ENCODE results near the gene TPSD1. TPM values are rescaled to one million over a fixed set of nuclear protein-coding genes. Genes with fewer than 3 reads are reported as not detected.

TPSD1 gene
- total and polyA plus RNA-seq, 7 donors, result 0.09 to 0.90 (median 0.19) TPM; not detected in 3

- TF ChIP-seq CTCF (IDR thresholded peaks at IDR 0.05), result no peak
- Histone ChIP-seq H3K36me3 (ENCODE audit: insufficient read depth in 1 of 2, low read depth in 1 of 2) (no peaks in the 10 kb centered on the region), H3K27ac (no peak overlapping the region), H3K4me1 (no peaks in the 10 kb centered on the region), H3K4me3 (no peak overlapping the region), H3K27me3 (ENCODE audit: insufficient read depth in 3 of 3, low read length in 2 of 3) (peaks cover 0 to 41% (median 16%) of the 10 kb centered on the region in 3 donors), H3K9me3 (no peaks in the 10 kb centered on the region)
- no peak for DNase-seq
- WGBS, 3 donors, result 71 to 80% (median 74%) methylated on average over 9 of the region's 9 CpGs
- intact Hi-C loops (cut with DNase I), result no loop called here
- ATAC-seq, result no peak
These were observed 7.0 kb downstream of the TPSD1 start for GRCh38 chr16:1262846-1263221.

DNA sequence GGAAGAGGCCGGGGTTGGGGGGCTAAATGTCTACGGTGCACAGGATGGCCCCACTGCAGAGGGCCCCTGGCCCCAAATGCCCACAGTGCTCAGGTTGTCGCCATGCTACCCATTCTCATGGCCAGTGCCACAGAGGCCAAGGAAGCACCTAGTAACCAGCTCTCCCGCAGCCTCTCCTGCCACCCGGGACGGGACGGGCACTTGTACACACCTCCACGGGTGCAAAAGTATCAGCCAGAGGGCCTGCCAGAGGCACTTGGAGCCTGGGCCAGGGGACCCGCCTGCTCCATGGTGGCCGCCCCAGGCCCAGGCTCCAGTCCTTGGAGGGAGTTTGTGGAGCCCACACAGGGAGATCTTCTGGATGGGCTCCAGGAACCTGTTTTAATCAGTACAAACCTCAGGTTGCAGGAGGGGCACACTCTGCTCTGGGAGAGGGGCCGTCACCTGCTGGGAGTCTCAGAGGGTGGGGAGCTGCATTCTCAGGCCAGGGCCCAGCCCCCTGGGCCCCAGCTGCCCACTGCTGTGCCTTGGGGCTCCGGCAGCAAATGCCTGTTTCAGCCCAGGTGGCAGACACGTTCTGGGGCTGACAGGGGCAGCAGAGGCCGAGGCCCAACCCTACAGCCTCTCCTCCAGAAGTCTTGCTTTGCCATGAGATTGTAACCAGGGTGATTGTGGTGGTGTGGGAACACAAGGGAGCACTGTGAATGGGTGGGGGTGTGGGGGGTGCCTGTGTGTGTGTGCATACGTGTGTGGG lies 7.9 kb downstream of the TPSD1 start:
- no peak for TF ChIP-seq CTCF (IDR thresholded peaks at IDR 0.05)
- Histone ChIP-seq H3K36me3 (ENCODE audit: insufficient read depth in 1 of 2, low read depth in 1 of 2) (no peaks in the 10 kb centered on the region), H3K9me3 (no peaks in the 10 kb centered on the region), H3K4me1 (no peaks in the 10 kb centered on the region), H3K27me3 (ENCODE audit: insufficient read depth in 3 of 3, low read length in 2 of 3) (peaks cover 0 to 41% (median 16%) of the 10 kb centered on the region in 3 donors), H3K27ac (no peak overlapping the region), H3K4me3 (no peak overlapping the region)
- 54 to 62% (median 57%) methylated on average over 15 of the region's 15 CpGs for WGBS, 3 donors
- ATAC-seq (no peak), DNase-seq (no peak)
- intact Hi-C loops (cut with DNase I), result no loop called here

DNA sequence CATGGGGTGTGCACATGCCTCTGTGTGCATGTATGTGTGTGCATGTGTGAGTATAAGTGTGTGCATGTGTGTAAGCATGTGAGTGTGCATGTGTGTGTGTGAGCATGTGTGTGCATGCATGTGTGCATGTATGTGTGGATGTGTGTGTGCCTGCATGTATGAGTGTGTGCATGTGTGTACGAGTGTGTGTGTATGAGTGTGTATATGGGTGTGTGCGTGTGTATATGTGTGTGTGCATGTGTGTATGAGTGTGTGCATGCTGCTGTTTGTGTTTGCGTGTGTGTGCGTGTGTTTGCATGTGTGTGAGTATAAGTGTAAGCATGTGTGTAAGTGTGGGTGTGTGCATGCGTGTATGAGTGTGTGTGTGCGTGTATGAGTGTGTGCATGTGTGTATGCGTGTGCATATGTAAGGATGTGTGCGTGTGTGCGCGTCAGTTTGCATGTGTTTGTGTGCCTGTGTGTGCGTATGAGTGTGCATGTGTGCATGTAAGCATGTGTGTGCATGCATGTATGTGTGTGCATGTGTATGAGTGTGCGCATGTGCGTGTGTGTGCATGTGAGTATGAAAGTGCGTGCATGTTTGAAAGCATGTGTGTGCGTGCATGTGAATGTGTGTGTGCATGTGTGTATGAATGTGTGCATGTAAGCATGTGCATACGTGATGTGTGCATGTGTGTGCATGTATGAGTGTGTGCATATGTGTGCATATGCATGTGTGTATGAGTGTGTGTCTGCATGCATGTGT lies 8.6 kb downstream of the TPSD1 start:
- H3K4me1 ChIP-seq, result no peaks in the 10 kb centered on the region
- intact Hi-C loops (cut with DNase I), result no loop called here
- no peak overlapping the region for H3K4me3 ChIP-seq
- H3K27ac ChIP-seq, result no peak overlapping the region
- H3K27me3 ChIP-seq (ENCODE audit: insufficient read depth in 3 of 3, low read length in 2 of 3), result peaks cover 0 to 34% (median 12%) of the 10 kb centered on the region in 3 donors
- ATAC-seq (no peak), DNase-seq (no peak)
- H3K36me3 ChIP-seq (ENCODE audit: insufficient read depth in 1 of 2, low read depth in 1 of 2), result no peaks in the 10 kb centered on the region
- TF ChIP-seq CTCF (IDR thresholded peaks at IDR 0.05), result no peak
- no peaks in the 10 kb centered on the region for H3K9me3 ChIP-seq
- WGBS, 3 donors, result 95 to 98% (median 97%) methylated on average over 16 of the region's 16 CpGs

GRCh38 chr16:1265090-1265630 lies 9.3 kb downstream of the TPSD1 start:
- WGBS, 3 donors, result 67 to 74% (median 70%) methylated on average over 13 of the region's 13 CpGs
- H3K4me3 ChIP-seq, result no peak overlapping the region
- no peaks in the 10 kb centered on the region for H3K9me3 ChIP-seq
- no peak overlapping the region for H3K27ac ChIP-seq
- H3K27me3 ChIP-seq (ENCODE audit: insufficient read depth in 3 of 3, low read length in 2 of 3), result peaks cover 0 to 27% (median 7%) of the 10 kb centered on the region in 3 donors
- TF ChIP-seq CTCF (IDR thresholded peaks at IDR 0.05), result no peak
- no peaks in the 10 kb centered on the region for H3K4me1 ChIP-seq
- DNase-seq (no peak), ATAC-seq (no peak)
- intact Hi-C loops (cut with DNase I), result no loop called here
- H3K36me3 ChIP-seq (ENCODE audit: insufficient read depth in 1 of 2, low read depth in 1 of 2), result no peaks in the 10 kb centered on the region

Data from psoas muscle (tissue), 8 donors.